SU-DHL-6 (cell line): Measurements from ENCODE around the gene AOAH.

Experiments used
- CTCF ChIP-seq: fragments of 200-600 bp; sonication (generic); IDR thresholded peaks from one replicate; pipeline ENCODE4 v1.5.1; 2017; ENCODE audit warnings: antibody characterized with exemption, mild to moderate bottlenecking, low read length, moderate library complexity; ENCODE audit not compliant: insufficient read depth, poor library complexity, severe bottlenecking
- EZH2phosphoT487 ChIP-seq: fragments of 200-600 bp; sonication (generic), shearing (Covaris generic); conservative IDR thresholded peaks from 2 replicates; pipeline ENCODE4 v1.6.1; 2018; ENCODE audit warnings: mild to moderate bottlenecking, antibody characterized with exemption, low read length, moderate library complexity, mixed read lengths

DNA sequence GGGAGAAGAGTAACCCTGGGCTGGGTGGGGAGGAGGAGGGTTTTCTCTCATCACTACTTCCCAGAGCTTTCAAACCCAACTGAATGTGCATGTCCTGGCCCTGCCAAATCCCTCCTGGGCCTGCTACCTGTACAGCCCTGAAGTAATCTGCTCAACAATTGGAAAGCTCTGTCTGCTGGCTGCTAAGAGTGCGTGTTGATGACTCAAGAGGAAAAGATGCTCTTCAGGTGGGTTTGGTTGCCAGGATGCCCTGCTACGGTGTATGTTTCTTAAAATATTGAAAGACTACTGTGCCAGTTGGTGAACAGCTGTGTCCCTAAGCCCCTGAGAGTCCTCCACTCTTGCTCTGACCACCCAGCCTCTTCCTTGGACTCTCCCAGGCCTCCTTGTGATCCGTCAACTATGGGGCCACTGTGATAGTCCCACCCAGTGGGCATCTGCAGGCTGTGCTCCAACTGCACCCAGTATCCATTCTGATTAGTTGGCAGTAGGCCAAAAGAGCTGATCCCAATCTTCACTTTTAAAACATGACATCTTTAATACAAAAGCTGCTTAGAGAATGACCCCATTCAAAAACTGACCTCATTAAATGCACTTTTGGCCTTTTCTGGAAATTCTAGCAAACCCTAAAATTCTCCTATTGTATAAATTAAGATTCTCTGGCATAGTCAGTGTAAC lies 85.6 kb downstream of the AOAH start:
- TF ChIP-seq EZH2phosphoT487: no peak
- TF ChIP-seq CTCF: no peak
